Natural killer cell (primary cell): ENCODE measurements around the gene TRPC4. TPM values are rescaled to one million over a fixed set of nuclear protein-coding genes. Genes with fewer than 3 reads are reported as not detected.

Experiments
- ATAC-seq, 3 donors: fragments of 150-1000 bp in 2 of 3; fragments of 200-7000 bp in 1 of 3; cut with Tn5 transposase; 1 replicate in 1 of 3; 2 replicates in 2 of 3; pipeline ENCODE4 v1.10.0; 2021; ENCODE audit warnings: mild to moderate bottlenecking in 2 of 3, moderate library complexity in 2 of 3
- DNase-seq, 2 donors: peaks; one replicate each; pipeline versions ENCODE4 v3.0.0 to v3.0.0-alpha.2; 2013 to 2021; ENCODE audit warnings: mixed read lengths in 1 of 2
- H3K27ac ChIP-seq: one replicate; pipeline ENCODE4 v1.5.1; 2013; ENCODE audit warnings: mild to moderate bottlenecking, low read length
- H3K27me3 ChIP-seq: one replicate; pipeline ENCODE4 v1.6.1; 2013; ENCODE audit warnings: low read length; ENCODE audit not compliant: control insufficient read depth, insufficient read depth
- H3K36me3 ChIP-seq: one replicate; pipeline ENCODE4 v1.6.1; 2013; ENCODE audit warnings: low read length; ENCODE audit not compliant: control insufficient read depth, insufficient read depth
- H3K4me1 ChIP-seq: one replicate; pipeline ENCODE4 v1.6.1; 2013; ENCODE audit warnings: low read length; ENCODE audit not compliant: control insufficient read depth, insufficient read depth
- H3K4me3 ChIP-seq: one replicate; pipeline ENCODE4 v1.5.1; 2013; ENCODE audit warnings: low read length
- H3K9me3 ChIP-seq: one replicate; pipeline ENCODE4 v1.6.1; 2013; ENCODE audit warnings: low read length; ENCODE audit not compliant: control insufficient read depth, insufficient read depth
- H3K27ac Mint-ChIP-seq, 2 donors: one replicate each; pipeline ENCODE4 v1.8.0; 2022; ENCODE audit warnings: mild to moderate bottlenecking in 2 of 2, mixed read lengths in 2 of 2, moderate library complexity in 1 of 2
- H3K27me3 Mint-ChIP-seq, 2 donors: one replicate each; pipeline ENCODE4 v1.8.0; 2022; ENCODE audit warnings: low read depth in 2 of 2, mixed read lengths in 2 of 2
- H3K36me3 Mint-ChIP-seq: one replicate; pipeline ENCODE4 v1.8.0; 2022; ENCODE audit warnings: mixed read lengths
- H3K4me1 Mint-ChIP-seq, 2 donors: one replicate each; pipeline ENCODE4 v1.8.0; 2022; ENCODE audit warnings: mixed read lengths in 2 of 2
- H3K4me3 Mint-ChIP-seq: one replicate; pipeline ENCODE4 v1.8.0; 2022; ENCODE audit warnings: mild to moderate bottlenecking, moderate library complexity, mixed read lengths
- H3K9me3 Mint-ChIP-seq, 2 donors: one replicate each; pipeline ENCODE4 v1.8.0; 2022; ENCODE audit warnings: mixed read lengths in 2 of 2
- CTCF ChIP-seq: fragments of 200-600 bp; IDR thresholded peaks from one replicate; pipeline ENCODE4 v1.8.0; 2022; ENCODE audit warnings: antibody characterized with exemption
- WGBS: methylation state at CpG from one replicate; pipeline ENCODE4 v1.1.7; 2013; ENCODE audit warnings: missing lambda C conversion rate; ENCODE audit not compliant: insufficient coverage; 5-methylcytosine and 5-hydroxymethylcytosine counted together
- intact Hi-C: fragments of 100-400 bp; cut with micrococcal nuclease; formaldehyde crosslinking; loops from one replicate; pipeline ENCODE4 v1.14.2; 2022
- total RNA-seq, 4 donors: library from RNA; stranded (reverse); fragments of 120-200 nt in 1 of 4; gene quantifications; one replicate each; pipeline versions ENCODE4 v1.2.3 to v1.2.4, GENCODE V29; 2013 to 2022

The TRPC4 gene
- total RNA-seq, 3 donors from 2014 or later (not counting 1 experiment from before 2014, with no cell fraction given), result not detected

GRCh38 chr13:37632294-37632693 is 237.3 kb downstream of the TRPC4 start:
- Histone ChIP-seq H3K27ac (no peak overlapping the region), H3K36me3 (no peaks in the 10 kb centered on the region), H3K4me1 (no peaks in the 10 kb centered on the region), H3K9me3 (no peaks in the 10 kb centered on the region), H3K27me3 (no peaks in the 10 kb centered on the region), H3K4me3 (no peak overlapping the region)
- Mint-ChIP-seq H3K27me3 (no peaks in the 10 kb centered on the region), H3K4me1 (no peaks in the 10 kb centered on the region), H3K9me3 (no peaks in the 10 kb centered on the region), H3K27ac (no peak overlapping the region), H3K36me3 (no peaks in the 10 kb centered on the region), H3K4me3 (no peak overlapping the region)
- intact Hi-C loops, result no loop called here
- no peak for ATAC-seq
- no peak for TF ChIP-seq CTCF
- DNase-seq, result no peak
- WGBS, result 63% methylated on average over 5 of the region's 5 CpGs

- DNase-seq, result no peak
- no peak overlapping the region for H3K4me3 ChIP-seq
- H3K36me3 Mint-ChIP-seq, result peaks cover 5% of the 10 kb centered on the region
- peaks cover 3% of the 10 kb centered on the region in 2 donors for H3K9me3 Mint-ChIP-seq
- no peaks in the 10 kb centered on the region for H3K9me3 ChIP-seq
- no peak overlapping the region for H3K27ac ChIP-seq
- no peak for TF ChIP-seq CTCF
- H3K27me3 Mint-ChIP-seq, result no peaks in the 10 kb centered on the region
- no peak overlapping the region for H3K4me3 Mint-ChIP-seq
- intact Hi-C loops, result no loop called here
- WGBS, result 98% methylated on average over 3 of the region's 4 CpGs
- no peaks in the 10 kb centered on the region for H3K36me3 ChIP-seq
- no peaks in the 10 kb centered on the region for H3K4me1 ChIP-seq
- no peaks in the 10 kb centered on the region for H3K4me1 Mint-ChIP-seq
- no peaks in the 10 kb centered on the region for H3K27me3 ChIP-seq
- H3K27ac Mint-ChIP-seq, result no peak overlapping the region
- no peak for ATAC-seq
Measured at GRCh38 chr13:37627428-37627827, 242.1 kb downstream of the TRPC4 start.

- Mint-ChIP-seq H3K36me3 (peaks cover 12% of the 10 kb centered on the region), H3K27ac (no peak overlapping the region), H3K4me1 (no peaks in the 10 kb centered on the region), H3K4me3 (no peak overlapping the region), H3K27me3 (no peaks in the 10 kb centered on the region), H3K9me3 (peaks cover 12 to 15% of the 10 kb centered on the region in 2 donors)
- no peaks in the 10 kb centered on the region for H3K36me3 ChIP-seq
- H3K4me1 ChIP-seq, result no peaks in the 10 kb centered on the region
- 72% methylated on average over 3 of the region's 3 CpGs for WGBS
- TF ChIP-seq CTCF, result no peak
- no peak overlapping the region for H3K4me3 ChIP-seq
- intact Hi-C loops, result no loop called here
- no peaks in the 10 kb centered on the region for H3K9me3 ChIP-seq
- no peak overlapping the region for H3K27ac ChIP-seq
- DNase-seq (no peak), ATAC-seq (no peak)
- no peaks in the 10 kb centered on the region for H3K27me3 ChIP-seq
Measured at GRCh38 chr13:37621811-37622361, 247.7 kb downstream of the TRPC4 start.

GRCh38 chr13:37618554-37618953 is 251.0 kb downstream of the TRPC4 start:
- intact Hi-C loops, result no loop called here
- no peak for ATAC-seq
- H3K4me1 Mint-ChIP-seq, result no peaks in the 10 kb centered on the region
- H3K36me3 Mint-ChIP-seq, result peaks cover 7% of the 10 kb centered on the region
- no peak for DNase-seq
- Histone ChIP-seq H3K36me3 (no peaks in the 10 kb centered on the region), H3K27me3 (no peaks in the 10 kb centered on the region), H3K4me3 (no peak overlapping the region), H3K27ac (no peak overlapping the region), H3K9me3 (no peaks in the 10 kb centered on the region), H3K4me1 (no peaks in the 10 kb centered on the region)
- no peak overlapping the region for H3K4me3 Mint-ChIP-seq
- H3K9me3 Mint-ChIP-seq, result peaks cover 9 to 15% of the 10 kb centered on the region in 2 donors
- H3K27me3 Mint-ChIP-seq, result no peaks in the 10 kb centered on the region
- WGBS, result 74% methylated on average over 2 of the region's 2 CpGs
- no peak overlapping the region for H3K27ac Mint-ChIP-seq
- TF ChIP-seq CTCF, result no peak
